Mesothelial cell of epicardium (in vitro differentiated cells): ENCODE measurements around the gene TMEM100. TPM values are rescaled to one million over a fixed set of nuclear protein-coding genes. Genes with fewer than 3 reads are reported as not detected.

ENCODE experiments used
- DNase-seq, 2 experiments: peaks; one replicate each; pipeline ENCODE4 v3.0.0; 2021; ENCODE audit warnings: low spot score in 2 of 2; ENCODE audit not compliant: unreplicated experiment in 2 of 2
- H3K27ac Mint-ChIP-seq: 2 replicates; pipeline ENCODE4 v1.8.0; 2021; ENCODE audit warnings: mixed read lengths
- H3K27me3 Mint-ChIP-seq: 2 replicates; pipeline ENCODE4 v1.8.0; 2021; ENCODE audit warnings: low read depth, mixed read lengths
- H3K36me3 Mint-ChIP-seq: 2 replicates; pipeline ENCODE4 v1.8.0; 2021; ENCODE audit warnings: mixed read lengths
- H3K4me1 Mint-ChIP-seq: 2 replicates; pipeline ENCODE4 v1.8.0; 2021; ENCODE audit warnings: mixed read lengths
- H3K4me3 Mint-ChIP-seq: 2 replicates; pipeline ENCODE4 v1.8.0; 2021; ENCODE audit warnings: mild to moderate bottlenecking, moderate library complexity, mixed read lengths
- H3K9me3 Mint-ChIP-seq: 2 replicates; pipeline ENCODE4 v1.8.0; 2021; ENCODE audit warnings: mixed read lengths
- total RNA-seq: library from RNA; stranded (reverse); gene quantifications from 3 replicates; pipeline ENCODE4 v1.2.1, GENCODE V29; 2021
- TF ChIP-seq, protein P1 (sequence below): fragments of 200-600 bp; sonication (generic); IDR thresholded peaks from one replicate; pipeline ENCODE4 v1.5.0; 2021; ENCODE audit warnings: antibody characterized with exemption; ENCODE audit not compliant: unreplicated experiment

Gene TMEM100
- total RNA-seq, 1 donor from 2014 or later, result 5.1 TPM

- H3K4me3 Mint-ChIP-seq, result no peak overlapping the region
- H3K27ac Mint-ChIP-seq, result peak overlapping the region; percentile 73
- TF ChIP-seq, protein P1, sequence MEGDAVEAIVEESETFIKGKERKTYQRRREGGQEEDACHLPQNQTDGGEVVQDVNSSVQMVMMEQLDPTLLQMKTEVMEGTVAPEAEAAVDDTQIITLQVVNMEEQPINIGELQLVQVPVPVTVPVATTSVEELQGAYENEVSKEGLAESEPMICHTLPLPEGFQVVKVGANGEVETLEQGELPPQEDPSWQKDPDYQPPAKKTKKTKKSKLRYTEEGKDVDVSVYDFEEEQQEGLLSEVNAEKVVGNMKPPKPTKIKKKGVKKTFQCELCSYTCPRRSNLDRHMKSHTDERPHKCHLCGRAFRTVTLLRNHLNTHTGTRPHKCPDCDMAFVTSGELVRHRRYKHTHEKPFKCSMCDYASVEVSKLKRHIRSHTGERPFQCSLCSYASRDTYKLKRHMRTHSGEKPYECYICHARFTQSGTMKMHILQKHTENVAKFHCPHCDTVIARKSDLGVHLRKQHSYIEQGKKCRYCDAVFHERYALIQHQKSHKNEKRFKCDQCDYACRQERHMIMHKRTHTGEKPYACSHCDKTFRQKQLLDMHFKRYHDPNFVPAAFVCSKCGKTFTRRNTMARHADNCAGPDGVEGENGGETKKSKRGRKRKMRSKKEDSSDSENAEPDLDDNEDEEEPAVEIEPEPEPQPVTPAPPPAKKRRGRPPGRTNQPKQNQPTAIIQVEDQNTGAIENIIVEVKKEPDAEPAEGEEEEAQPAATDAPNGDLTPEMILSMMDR, result no peak
- no peaks in the 10 kb centered on the region for H3K27me3 Mint-ChIP-seq
- DNase-seq, result no peak
- no peaks in the 10 kb centered on the region for H3K36me3 Mint-ChIP-seq
- peaks cover 12% of the 10 kb centered on the region for H3K4me1 Mint-ChIP-seq
- peaks cover 3% of the 10 kb centered on the region for H3K9me3 Mint-ChIP-seq
Measured at GRCh38 chr17:55742272-55743102, 19.8 kb upstream of the TMEM100 start.

GRCh38 chr17:55741356-55741700 lies 18.7 kb upstream of the TMEM100 start:
- H3K36me3 Mint-ChIP-seq, result no peaks in the 10 kb centered on the region
- H3K27ac Mint-ChIP-seq, result no peak overlapping the region
- TF ChIP-seq, protein P1, result no peak
- no peak for DNase-seq
- H3K27me3 Mint-ChIP-seq, result no peaks in the 10 kb centered on the region
- H3K9me3 Mint-ChIP-seq, result no peaks in the 10 kb centered on the region
- no peak overlapping the region for H3K4me3 Mint-ChIP-seq
- H3K4me1 Mint-ChIP-seq, result peaks cover 12% of the 10 kb centered on the region

DNA sequence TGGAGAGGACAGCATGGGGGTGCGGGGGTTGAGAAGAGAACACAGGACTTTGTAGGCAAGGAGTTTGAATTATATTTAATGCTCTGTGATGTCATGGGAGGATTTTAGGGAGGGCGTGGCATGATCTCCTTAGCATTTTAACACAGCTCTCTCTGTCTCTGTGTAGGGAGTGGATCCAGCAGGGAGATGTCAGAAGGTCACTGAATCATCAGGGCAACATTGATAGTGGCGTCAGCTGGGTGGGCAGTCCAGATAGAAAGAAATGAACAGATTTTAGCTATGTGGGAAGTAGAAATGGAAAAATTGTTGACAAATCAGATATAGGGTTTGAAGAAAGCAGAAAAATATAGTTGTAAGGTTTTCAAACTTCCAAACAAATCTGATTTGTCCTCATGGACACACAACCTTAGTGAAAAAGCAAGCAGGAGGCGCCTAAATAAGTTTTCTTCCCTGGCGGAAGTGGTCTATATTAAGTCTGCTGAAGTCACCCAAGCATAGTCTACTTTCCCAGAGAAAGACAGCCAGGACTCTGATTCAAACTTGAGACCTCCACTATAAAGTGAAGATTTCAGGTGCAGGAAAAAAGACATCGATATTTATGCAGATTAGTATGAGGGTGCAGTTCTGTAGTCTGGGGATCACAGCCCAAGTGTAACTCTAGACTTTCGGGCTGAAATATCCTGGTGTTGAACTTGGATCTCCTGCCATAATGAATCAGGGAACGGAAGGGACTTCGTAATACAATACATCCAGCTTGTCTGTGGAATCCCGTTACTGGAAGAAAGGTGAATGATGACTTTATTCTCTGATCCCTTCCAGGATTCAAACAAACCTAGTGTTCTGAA lies 18.1 kb upstream of the TMEM100 start:
- no peak for DNase-seq
- Mint-ChIP-seq H3K4me1 (peaks cover 12% of the 10 kb centered on the region), H3K9me3 (no peaks in the 10 kb centered on the region), H3K36me3 (no peaks in the 10 kb centered on the region), H3K27ac (no peak overlapping the region), H3K27me3 (no peaks in the 10 kb centered on the region), H3K4me3 (no peak overlapping the region)
- TF ChIP-seq, protein P1, result no peak

GRCh38 chr17:55737976-55738501 lies 15.4 kb upstream of the TMEM100 start:
- H3K4me3 Mint-ChIP-seq, result no peak overlapping the region
- no peaks in the 10 kb centered on the region for H3K36me3 Mint-ChIP-seq
- no peak overlapping the region for H3K27ac Mint-ChIP-seq
- no peaks in the 10 kb centered on the region for H3K9me3 Mint-ChIP-seq
- peaks cover 20% of the 10 kb centered on the region for H3K4me1 Mint-ChIP-seq
- DNase-seq, result no peak
- TF ChIP-seq, protein P1, result no peak
- no peaks in the 10 kb centered on the region for H3K27me3 Mint-ChIP-seq

DNA sequence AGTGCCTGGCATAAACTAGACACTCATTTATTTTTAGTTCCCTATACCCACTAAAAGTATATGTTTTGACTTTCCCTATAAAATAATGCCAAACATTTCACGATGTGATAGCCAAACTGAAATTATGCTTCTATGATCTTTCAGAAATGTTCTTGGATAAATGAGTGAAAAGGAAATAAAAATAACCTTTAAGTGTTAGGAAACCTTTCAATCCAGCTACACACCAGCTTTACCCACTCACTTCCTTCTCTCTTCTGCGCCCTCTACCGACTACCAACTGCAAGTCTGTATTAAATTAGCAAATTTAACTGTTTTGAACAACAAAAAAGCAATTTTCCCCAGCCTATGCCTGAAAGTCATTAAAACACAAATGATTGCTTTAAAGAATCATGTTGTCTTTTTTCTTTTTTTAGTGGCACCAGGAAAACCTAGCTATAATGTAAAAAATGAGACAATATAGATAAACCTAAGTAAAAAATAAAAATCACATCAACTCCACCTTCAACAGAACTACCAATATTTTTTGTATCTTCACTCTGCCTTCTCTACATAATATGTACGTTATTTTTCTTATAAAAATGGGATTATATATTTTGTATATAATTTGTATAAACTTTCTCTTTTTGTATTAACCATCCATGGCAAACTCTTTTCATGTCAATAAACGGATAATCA lies 13.2 kb upstream of the TMEM100 start:
- H3K4me3 Mint-ChIP-seq, result no peak overlapping the region

More for the DNA sequence above, 13.2 kb upstream of the TMEM100 start:
- no peaks in the 10 kb centered on the region for H3K27me3 Mint-ChIP-seq
- no peak for DNase-seq
- H3K9me3 Mint-ChIP-seq, result no peaks in the 10 kb centered on the region
- no peaks in the 10 kb centered on the region for H3K36me3 Mint-ChIP-seq
- TF ChIP-seq, protein P1, result peak; percentile 39
- H3K4me1 Mint-ChIP-seq, result peaks cover 32% of the 10 kb centered on the region
- H3K27ac Mint-ChIP-seq, result no peak overlapping the region
